Measurements from ENCODE around the gene MYB. TPM values are rescaled to one million over a fixed set of nuclear protein-coding genes. Genes with fewer than 3 reads are reported as not detected.

The MYB gene
- total and polyA plus RNA-seq, 2 of the 13 experiments (the other 11 are each of a cell fraction or from before 2014, with no cell fraction given): 0.04 to 0.20 TPM

- intact Hi-C loops (cut with micrococcal nuclease; ENCODE audit: unreplicated experiment): no loop called here
- 2% methylated on average over 1 of the region's 1 CpG for WGBS (ENCODE audit: low lambda C conversion rate)
- TF ChIP-seq FOSL1 (CRISPR knock-in tag; IDR thresholded peaks at IDR 0.05; ENCODE audit: borderline replicate concordance) (no peak), ZNF709 (CRISPR knock-in tag; IDR thresholded peaks at IDR 0.05) (no peak), ZNF619 (CRISPR knock-in tag; IDR thresholded peaks at IDR 0.05) (no peak), ZNF441 (CRISPR knock-in tag; IDR thresholded peaks at IDR 0.05; ENCODE audit: borderline replicate concordance) (no peak), ADNP (CRISPR knock-in tag; IDR thresholded peaks at IDR 0.05) (no peak), ATRX (CRISPR knock-in tag; IDR thresholded peaks at IDR 0.05; ENCODE audit: borderline replicate concordance) (no peak), ATM (IDR thresholded peaks at IDR 0.05; ENCODE audit: borderline replicate concordance) (no peak), ZNF891 (CRISPR knock-in tag; IDR thresholded peaks at IDR 0.05) (no peak), ZNF570 (CRISPR knock-in tag; IDR thresholded peaks at IDR 0.05; ENCODE audit: borderline replicate concordance) (no peak), ZNF224 (CRISPR knock-in tag; IDR thresholded peaks at IDR 0.05) (no peak), SUZ12 (IDR thresholded peaks at IDR 0.05; ENCODE audit: low read depth, low read length) (no peak), HMGA1 (CRISPR knock-in tag; conservative IDR thresholded peaks at IDR 0.05) (no peak), E2F1 (CRISPR knock-in tag; IDR thresholded peaks at IDR 0.05) (no peak)
- no peak overlapping the region for H3K4me3 ChIP-seq (replicated peaks in 1 of 3; ENCODE audit: insufficient read depth in 1 of 3, low read depth in 2 of 3, low read length in 3 of 3)
- ChIA-PET POLR2A (no interaction called here), CTCF (ENCODE audit: low intra/inter-chr PET ratio, low total read pairs) (no interaction called here)
- H3K4me1 ChIP-seq (ENCODE audit: insufficient read depth, low read length): no peaks in the 10 kb centered on the region
- FAIRE-seq: no peak
- no peaks in the 10 kb centered on the region for H3K27me3 ChIP-seq (ENCODE audit: control insufficient read depth in 1 of 2, insufficient read depth in 2 of 2, low read length in 2 of 2)
- ATAC-seq: no peak
- H3K9me3 ChIP-seq (ENCODE audit: low read length): no peaks in the 10 kb centered on the region
- H4K20me1 ChIP-seq (ENCODE audit: insufficient read depth, low read length): no peaks in the 10 kb centered on the region
- H3K79me2 ChIP-seq (ENCODE audit: insufficient read depth, low read length): no peaks in the 10 kb centered on the region
- in situ Hi-C loops (cut with HindIII; ENCODE audit: extremely low pct_ligation_motif_present, low pct_unique_long_range_greater_than_20kb): no loop called here
- H3K4me2 ChIP-seq (ENCODE audit: low read depth, low read length): no peak overlapping the region
- no peak overlapping the region for H3K27ac ChIP-seq (ENCODE audit: extremely low read length, insufficient read depth, low read length)
- no peak overlapping the region for H3K9ac ChIP-seq (ENCODE audit: insufficient read depth, low read depth, low read length)
- no peaks in the 10 kb centered on the region for H3K36me3 ChIP-seq (replicated peaks in 1 of 2; ENCODE audit: control insufficient read depth in 1 of 2, insufficient read depth in 2 of 2, low read length in 2 of 2)
- no TSS peak for BruUV-seq (replicated peaks)
- no peak overlapping the region for H2AFZ ChIP-seq (ENCODE audit: low read length)
- DNase-seq (ENCODE audit: low spot score): no peak
Measured at GRCh38 chr6:135202836-135203235, 21.7 kb downstream of the MYB start.
